Forelimb muscle (tissue), 1 donor: ENCODE measurements around the gene GYPA. TPM values are rescaled to one million over a fixed set of nuclear protein-coding genes. Genes with fewer than 3 reads are reported as not detected.
"Not testable (repeated sequence)": the region's sequence is repeated elsewhere in the genome, so short reads cannot be mapped to it uniquely, and the experiment has no call there.

Source experiments
- DNase-seq: peaks from one replicate; pipeline ENCODE4 v3.0.0-alpha.2; 2013; ENCODE audit warnings: low read depth
- polyA plus RNA-seq: library from polyadenylated mRNA; unstranded; fragments of 120-200 nt; gene quantifications from one replicate; pipeline ENCODE4 v1.2.1, GENCODE V29; 2013; ENCODE audit not compliant: insufficient read length

Gene GYPA
- polyA plus RNA-seq, 1 donor, result 3.9 TPM

DNA sequence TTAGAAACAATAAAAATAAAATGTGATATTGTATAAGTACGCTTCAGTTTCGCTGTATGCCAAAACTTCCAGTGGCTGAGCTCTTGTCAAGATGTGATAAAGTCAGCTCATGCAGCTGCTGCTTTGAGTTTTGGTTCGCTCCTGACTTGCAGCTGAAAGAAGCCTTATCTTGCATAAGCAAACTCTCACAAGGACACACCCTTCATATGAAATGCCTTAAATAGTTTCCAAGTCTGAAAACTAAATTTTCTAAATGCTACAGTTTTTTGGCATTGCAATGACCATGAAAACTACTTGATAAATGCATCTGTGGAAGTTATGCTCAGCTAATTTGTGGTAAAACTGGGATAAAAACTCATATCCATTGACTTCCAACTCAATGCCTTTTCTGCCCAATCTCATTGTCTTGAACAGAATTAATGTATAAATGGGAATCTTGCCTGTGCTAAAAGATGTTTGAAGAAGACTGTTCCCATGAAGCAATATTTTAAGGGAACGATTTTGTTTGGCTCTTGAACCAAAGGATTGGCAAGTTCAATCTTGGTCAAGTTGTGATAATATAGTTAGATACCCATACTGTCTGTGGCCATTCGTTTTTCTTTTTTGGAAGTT, 11.7 kb downstream of the GYPA start:
- DNase-seq, result not testable (repeated sequence)

DNA sequence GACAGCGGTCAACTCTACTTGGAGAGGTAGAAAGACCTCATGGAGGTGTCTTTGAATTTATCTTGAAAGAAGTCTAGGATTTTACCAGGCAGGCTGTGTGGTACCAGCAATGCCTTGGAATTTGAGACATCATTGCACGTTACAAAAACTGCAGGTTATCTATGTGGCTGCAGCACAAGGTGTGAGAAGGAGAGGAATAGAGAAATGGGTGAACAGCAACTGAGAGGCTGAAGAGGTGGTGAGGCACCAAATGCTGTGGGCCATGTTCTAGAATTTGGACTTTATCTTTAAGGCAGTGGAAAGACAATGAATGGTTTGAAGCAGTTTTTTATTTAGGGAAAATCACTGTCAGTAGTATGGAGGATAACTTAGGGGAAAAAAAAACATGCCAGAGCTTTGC, 15.4 kb downstream of the GYPA start:
- not testable (repeated sequence) for DNase-seq

DNA sequence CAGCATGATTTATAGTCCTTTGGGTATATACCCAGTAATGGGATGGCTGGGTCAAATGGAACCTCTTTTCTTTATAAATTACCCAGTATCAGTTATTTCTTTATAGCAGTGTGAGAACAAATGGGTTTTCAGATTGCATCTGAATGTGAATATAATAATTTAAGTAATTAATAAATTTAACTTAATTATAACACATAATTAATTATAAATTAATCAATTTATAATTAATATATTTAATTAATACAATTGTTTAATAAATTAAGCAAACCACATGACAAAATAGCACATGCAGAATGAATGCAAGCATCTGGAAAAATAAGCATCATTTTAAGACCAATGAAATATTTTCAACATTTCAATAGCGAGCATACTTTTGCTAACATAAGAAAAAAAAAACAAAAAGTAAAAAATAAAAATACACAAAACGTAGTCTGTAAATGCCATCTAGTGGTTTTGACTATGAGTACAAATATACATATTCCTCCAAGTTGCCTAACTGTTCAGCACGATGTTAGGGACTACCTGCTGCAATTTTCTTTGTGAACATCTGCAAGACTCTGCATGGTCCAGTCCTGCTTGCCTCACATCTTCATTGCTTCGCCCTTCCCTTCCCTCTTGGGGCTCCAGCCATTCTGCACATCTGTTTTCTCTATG, 16.4 kb downstream of the GYPA start:
- not testable (repeated sequence) for DNase-seq

DNA sequence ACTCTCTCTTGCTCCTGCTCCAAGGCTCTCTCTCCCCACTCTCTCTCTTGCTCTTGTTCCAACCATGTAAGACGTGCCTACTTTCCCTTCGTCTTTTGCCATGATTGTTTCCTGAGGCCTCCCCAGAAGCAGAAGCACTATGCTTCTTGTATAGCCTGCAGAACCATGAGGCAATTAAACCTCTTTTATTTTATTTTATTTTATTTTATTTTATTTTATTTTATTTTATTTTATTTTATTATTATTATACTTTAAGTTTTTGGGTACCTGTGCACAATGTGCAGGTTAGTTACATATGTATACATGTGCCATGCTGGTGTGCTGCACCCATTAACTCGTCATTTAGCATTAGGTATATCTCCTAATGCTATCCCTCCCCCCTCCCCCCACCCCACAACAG, 17.2 kb downstream of the GYPA start:
- not testable (repeated sequence) for DNase-seq

DNA sequence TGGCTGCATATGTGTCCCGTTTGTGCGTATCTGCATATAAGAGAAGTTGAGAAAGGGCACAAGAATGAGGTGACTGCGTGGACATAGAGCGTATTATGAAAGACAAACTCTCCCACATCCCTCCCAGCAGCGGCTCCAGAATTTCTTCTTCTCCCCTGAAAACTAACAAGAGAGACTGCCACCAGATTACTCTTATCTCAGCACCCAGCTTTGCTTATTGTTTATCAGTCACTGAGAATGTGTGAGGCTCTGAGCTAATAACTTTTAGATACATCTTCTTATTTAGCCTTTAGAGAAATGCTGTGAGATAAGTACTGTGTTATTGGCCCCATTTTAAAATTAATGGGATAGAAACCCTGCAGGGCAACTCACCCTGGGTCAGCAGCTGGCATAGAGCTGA, 20.8 kb downstream of the GYPA start:
- DNase-seq, result not testable (repeated sequence)

DNA sequence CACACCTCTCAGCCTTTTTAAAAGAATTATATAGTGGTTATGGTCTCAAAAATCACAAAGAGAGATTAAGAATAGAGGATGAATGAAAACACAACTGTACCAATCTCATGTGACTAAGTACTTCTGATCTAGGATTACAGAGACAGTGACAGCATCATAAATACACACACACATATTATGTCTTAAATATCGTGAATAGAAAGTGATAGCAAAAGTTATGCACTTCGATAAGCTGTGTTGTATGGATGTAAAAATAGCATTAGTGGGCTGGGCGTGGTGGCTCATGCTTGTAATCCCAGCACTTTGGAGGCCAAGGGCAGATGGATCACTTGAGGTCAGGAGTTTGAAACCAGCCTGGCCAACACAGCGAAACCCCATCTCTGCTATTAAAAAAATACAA, 25.0 kb downstream of the GYPA start:
- no peak for DNase-seq

DNA sequence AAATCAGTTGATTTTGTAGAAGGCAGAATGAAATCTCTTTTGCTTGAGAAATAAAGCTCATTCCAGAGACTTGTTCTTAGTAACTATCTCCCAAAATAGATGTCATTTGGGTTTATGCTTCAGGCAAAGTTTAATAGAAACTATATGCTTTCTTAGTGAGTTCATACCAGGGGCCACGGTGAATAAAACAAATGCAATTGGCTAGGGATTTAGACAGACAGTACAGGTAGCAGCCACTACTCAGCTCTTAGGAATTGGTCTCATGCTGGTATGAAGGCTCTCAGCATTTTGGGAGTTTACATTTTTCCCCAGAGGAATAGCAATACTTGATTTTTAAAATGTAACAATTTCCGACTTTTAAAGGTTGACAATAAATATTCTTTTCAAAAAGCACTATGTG, 27.0 kb downstream of the GYPA start:
- no peak for DNase-seq

DNA sequence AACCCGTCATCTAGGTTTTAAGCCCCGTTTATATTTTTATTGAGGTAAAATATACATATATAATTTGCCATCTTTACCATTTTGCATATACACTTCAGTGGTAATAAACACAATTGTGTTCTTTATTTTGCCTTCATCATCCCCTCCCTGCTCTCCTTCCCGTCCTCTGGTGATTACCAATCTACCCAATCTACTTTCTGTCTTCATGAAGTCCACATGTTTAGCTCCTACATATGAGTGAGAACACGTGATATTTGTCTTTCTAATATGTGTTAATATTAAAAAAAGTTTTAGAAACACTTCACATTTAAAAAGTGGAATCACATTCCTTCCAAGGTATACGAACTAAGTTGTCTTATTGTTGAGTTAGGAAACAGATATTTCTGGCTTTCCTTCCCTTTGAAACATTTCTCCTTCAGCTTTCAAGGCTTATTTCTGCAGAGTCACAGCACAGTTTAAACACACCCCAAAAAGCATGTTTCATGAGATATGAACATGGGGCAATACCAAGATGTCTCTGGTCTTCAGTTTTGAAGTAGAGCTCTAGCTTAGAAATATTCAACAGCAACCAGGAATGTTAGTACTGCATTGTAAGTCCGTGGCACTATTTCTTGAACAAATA, 35.9 kb downstream of the GYPA start:
- no peak for DNase-seq

DNA sequence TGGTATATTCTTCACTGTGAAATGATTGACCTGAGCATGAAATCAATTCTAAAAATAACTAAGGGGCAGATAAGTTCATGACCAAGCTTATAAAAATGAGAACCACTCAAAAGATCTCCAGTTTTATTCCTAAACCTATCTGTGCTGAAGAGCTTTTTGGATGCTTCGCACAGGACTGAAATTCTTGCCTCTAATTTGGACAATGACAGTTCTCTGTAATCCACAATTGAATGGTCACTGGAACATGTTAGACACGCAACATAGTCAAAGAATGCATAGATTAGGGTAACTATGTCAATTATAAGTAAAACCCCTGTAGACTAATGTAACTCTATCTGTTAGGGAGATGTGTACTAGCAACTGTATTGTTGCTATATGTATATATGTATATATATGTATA, 42.7 kb downstream of the GYPA start:
- not testable (repeated sequence) for DNase-seq

DNA sequence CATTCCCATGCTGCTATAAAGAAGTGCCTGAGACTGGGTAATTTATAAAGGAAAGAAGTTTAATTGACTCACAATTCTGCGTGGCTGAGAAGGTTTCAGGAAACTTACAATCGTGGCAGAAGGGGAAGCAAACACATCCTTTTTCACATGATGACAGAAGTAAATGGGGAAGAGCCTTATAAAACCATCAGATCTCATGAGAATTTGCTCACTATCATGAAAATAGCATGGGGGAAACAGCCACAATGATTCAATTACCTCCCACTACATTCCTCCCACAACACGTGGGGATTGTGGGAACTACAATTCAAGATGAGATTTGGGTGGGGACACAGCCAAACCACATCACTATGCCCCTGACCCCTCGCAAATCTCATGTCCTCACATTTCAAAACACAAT, 46.5 kb downstream of the GYPA start:
- DNase-seq, result not testable (repeated sequence)

DNA sequence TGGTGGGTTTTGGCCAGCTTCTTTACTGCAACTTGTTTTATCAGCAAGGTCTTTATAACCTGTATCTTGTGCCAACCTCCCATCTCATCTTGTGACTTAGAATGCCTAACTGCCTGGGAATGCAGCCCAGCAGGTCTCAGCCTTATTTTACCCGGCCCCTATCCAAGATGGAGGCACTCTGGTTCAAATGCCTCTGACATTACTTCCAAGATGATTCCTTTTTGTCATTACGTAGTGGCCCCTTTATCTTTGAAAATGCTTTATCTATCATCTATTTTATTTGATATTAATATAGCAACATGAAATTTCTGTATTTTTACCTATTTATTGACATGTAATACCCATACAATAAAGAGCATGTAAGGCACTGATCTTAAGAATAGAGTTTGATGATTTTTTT, 49.3 kb downstream of the GYPA start:
- DNase-seq, result not testable (repeated sequence)

DNA sequence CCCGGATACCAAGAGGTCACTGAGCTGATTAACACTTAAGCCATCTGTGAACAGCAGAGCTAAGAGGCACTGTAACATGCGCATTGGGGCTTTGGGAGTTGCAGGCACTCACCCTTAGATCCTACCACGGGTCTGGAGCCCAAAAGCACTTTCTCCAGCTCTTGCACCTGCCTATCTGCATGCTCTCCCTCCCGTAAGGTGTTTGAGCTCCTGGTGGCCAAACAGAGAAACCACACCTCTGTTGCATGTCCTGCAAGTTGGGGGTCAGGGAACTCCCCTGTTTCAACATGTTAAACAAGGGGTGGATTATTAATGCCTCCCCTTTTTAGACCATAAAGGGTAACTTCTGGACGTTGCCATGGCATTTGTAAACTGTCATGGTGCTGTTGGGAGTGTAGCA, 49.8 kb downstream of the GYPA start:
- no peak for DNase-seq

DNA sequence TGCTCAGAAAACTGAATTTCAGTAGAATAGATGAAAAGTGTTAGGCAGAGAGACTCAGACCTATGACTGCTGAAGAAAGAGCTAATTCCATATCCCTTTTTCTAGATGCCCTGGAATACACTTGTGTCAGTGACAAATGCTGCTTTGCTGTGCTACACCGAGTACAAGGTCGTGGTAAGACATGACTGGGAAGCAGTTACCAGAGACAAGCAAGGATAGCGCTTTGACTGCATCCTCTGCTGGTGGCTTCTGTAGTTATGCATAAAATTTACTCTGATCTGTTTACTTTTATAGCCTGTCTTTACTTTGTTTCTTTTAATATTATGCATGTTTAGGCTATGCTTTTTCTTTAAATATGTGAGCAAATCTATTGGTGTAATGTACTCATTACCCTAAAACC, 58.5 kb downstream of the GYPA start:
- DNase-seq, result not testable (repeated sequence)

DNA sequence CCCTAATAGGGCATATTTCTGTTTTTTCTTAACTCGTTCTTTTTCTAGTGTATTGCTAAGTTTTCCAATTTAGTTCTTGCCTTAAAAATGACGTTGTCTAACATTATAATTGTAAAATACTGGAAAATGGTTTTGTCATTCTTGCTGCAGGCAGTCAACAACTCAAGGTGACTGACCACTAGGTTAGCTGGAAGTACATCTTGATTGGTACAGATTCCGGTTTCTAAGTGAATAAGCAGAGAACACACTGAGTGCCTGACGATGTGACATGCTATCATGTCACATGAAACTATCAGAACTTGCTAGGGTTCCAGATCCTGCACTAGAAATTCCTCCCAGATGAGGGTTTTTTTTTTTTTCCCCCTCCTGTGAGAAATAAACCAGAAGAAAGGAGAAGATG, 60.4 kb downstream of the GYPA start:
- not testable (repeated sequence) for DNase-seq

DNA sequence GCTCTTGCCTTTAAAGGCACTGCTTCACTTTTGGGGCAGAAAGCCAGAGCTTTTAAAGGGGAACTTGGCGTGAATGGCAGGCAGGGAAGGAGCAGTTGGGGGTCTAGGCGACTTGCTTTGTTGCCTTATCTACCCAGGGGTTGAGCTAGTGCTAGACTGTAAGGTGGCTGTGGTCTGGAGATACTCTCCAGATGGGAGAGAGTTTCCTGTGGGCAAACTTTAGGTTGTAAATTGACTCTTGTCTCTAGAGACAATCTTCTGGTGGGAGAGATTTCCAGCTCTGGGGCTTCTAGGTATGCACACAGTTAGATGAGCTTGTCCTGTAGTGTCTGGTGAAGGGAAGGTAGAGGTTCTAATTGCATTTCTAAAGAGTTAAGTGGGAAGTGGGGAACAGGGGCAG, 61.8 kb downstream of the GYPA start:
- not testable (repeated sequence) for DNase-seq

DNA sequence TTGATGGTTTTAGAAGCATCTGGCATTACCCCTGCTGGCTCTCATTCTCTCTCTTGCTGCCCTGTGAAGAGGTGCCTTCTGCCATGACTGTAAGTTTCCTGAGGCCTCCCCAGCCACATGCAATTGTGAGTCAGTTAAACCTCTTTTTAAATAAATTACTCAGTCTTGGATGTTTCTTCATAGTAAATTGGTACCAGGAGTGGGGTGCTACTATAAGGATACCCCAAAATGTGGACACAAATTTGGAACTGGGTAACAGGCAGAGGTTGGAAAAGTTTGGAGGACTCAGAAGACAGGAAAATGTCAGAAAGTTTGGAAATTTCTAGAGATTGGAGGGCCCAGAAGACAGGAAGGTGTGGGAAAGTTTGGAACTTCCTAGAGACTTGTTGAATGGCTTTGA, 79.0 kb downstream of the GYPA start:
- not testable (repeated sequence) for DNase-seq

DNA sequence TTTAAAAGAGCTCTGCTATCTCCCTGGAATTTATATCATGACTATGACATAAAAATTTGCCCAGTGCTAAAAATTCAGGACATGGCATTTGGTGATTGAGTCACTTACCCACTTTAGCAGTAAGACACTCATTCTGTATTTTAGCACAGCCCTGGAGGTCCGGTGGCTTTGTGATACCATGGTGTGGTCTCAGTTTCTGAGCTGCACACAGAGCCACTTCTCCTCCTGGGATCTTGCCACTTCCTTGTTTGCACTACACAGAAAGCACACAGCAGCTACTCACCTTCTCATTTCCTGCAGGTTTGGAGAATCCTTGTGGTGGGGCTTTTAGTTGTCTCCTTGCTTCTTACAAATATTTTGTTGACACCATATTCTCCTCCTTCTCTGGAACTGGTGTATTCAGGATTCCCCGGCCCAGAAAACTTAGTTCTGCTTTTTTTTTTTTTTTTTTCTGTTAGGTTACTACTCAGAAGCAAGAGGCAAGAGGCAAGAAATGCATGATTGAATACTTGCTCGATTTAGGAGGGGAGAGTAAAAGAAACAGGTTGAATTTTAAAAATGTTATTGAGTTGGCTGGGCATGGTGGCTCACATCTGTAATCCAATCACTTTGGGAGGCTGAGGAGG, 80.2 kb downstream of the GYPA start:
- DNase-seq, result not testable (repeated sequence)

Other genes with a start within 250 kb of the GYPA start
- 1.4 TPM for gene GYPE, start 235.2 kb downstream of the GYPA start, polyA plus RNA-seq
- 2.5 TPM for gene GYPB, start 121.3 kb downstream of the GYPA start, polyA plus RNA-seq